ENCODE measurements around the gene FOSL2.

The FOSL2 gene

GRCh38 chr2:28450901-28451565, 58.4 kb downstream of the FOSL2 start:
- no peak for DNase-seq (ENCODE audit: low read depth)

GRCh38 chr2:28451793-28452533, 59.3 kb downstream of the FOSL2 start:
- DNase-seq (ENCODE audit: low read depth), result no peak

DNA sequence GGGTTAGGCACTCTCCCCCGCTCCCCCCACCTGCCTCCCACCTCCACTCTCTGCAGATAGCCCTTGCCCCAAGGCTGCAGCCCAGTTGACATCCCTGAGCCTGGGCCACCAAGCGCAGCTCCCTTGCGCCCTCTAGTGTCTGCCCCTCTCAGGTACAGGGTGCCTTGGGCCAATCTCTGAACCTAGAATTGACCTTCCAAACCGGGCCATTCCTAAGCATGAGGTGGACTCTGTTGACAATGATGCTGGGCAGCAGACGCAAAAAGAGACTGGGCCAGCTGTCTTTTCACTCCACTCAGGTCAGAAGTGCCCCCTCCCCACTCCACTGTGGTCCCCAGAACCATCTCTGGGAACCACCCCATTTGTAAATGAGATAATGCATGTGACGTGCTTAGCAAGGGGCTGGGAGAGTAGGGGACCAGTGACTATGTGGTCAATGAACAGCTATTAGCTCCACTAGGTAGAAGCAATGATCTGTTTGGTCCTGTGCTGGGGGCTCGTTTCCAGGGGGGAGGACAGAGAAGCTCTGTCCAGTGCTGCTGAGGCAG, 60.0 kb downstream of the FOSL2 start:
- DNase-seq (ENCODE audit: low read depth), result peak; percentile 80

GRCh38 chr2:28453396-28453795, 60.7 kb downstream of the FOSL2 start:
- no peak for DNase-seq (ENCODE audit: low read depth)

DNA sequence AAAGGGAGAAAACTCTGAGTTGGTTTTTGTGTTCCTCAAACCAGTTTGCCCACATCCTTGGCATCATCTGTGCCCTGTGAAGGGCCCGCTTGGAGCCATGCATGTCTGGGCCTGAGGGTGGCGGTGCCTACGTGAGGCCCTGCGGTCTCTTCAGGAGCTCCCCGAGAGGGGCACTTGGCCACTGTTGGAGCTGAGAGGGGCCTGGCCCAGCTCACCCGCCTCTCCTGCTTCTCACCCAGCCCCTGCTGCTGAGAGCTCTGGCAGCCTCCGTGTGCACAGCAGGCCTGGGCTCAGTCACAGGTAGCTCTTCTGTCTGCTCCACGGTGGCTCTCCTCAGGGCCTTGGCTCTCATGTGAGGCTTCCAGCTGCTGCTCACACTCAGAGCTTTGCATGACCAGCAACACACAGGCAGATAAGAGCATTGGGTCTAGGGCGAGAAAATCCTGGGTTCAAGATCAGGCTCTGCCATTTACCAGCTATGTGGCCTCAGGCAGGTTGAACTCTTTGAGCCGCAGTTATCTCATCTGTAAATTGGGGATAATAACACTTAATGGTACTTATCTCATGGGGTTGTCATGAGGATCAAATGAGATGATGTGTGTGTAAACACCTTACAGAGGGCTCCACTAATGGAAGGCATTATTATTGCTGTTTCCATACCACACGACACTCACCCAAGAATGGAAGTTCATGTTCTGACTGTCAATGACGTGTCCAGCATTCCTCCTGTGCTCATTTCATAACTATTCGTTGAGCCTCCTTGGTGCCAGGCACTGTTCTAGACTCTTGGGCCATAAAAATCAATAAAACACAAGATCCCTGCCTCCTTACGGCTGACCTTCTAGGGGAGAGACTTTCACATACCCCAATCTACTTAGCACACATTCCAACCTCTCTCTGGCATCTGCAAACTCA, 61.6 kb downstream of the FOSL2 start:
- DNase-seq (ENCODE audit: low read depth), result no peak

GRCh38 chr2:28457237-28457636, 64.6 kb downstream of the FOSL2 start:
- DNase-seq (ENCODE audit: low read depth), result no peak

DNA sequence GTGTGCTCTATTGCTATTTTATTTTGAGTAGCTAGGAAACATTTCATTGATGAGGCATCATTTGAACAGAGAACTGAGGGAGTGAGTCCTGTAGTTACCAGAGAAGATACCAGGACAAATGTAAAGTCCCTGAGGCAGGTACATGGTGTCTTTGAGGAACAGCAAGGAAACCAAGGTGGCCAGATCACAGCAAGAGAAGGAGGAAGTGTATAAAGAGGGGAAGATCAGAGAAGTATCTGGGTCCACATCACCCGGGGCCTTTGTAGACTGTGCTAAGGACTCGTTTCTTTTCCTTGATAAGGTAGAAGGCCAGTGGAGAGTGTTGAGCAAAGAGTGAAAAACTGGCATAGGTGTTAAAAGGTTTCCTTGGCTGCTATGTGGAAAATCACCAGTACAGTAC, 68.4 kb downstream of the FOSL2 start:
- DNase-seq (ENCODE audit: low read depth), result no peak

- DNase-seq (ENCODE audit: low read depth), result no peak
Measured at GRCh38 chr2:28462122-28462521, 69.5 kb downstream of the FOSL2 start.

DNA sequence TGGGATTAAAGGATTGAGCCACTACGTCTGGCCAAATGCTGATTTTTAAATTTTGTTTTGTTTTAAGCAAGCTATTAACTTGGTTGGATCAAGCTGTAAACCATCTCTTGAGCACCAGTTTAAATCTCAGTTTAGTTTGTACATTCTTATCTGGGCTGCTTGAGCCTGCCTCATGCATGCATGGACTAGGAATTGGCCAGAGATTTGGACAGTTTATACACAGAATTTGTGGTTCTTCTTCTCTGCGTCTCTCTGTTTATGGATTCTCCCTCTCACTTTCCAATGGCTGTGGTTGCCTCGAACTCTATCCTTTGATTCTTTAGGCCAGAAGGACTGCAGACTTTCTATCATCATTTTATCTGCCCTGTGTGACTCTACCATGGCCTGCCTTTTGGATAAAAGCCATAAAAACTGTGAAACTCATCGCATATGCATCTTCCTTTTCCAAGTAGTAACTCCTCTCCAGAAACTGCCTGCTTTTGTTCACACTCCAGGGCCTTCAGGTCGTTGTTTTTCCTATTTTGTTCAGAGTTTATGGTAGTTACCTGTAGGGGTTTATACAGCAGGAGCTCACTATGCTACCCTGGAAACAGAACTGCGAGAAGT, 70.7 kb downstream of the FOSL2 start:
- DNase-seq (ENCODE audit: low read depth), result no peak

DNA sequence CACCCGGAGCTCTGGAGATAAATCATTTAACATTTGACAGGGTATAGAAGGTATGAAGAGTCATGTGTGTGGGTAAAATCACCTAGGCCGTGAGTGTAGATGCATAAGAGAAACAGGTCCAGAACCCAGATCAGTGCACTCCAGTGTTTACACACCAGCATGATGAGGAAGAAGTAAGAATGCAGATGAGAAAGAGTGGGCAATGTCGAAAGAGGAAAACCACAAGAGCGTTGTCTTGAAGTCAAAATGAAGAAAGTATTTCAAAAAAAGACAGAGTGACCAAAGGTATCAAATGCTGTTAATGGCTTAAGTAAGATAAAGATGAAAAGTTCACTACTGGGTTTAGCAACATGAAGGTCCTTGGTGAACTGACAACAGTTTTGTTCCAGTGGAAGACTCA, 71.2 kb downstream of the FOSL2 start:
- no peak for DNase-seq (ENCODE audit: low read depth)

GRCh38 chr2:28465148-28465885, 72.7 kb downstream of the FOSL2 start:
- DNase-seq (ENCODE audit: low read depth), result no peak
